Activated T-cell treated with anti-CD3 and anti-CD28 coated beads, Interleukin-2, amount 50 U/mL, for 48 hours (primary cell): ENCODE measurements around the gene ATP1A4.
"Not testable (repeated sequence)": the region's sequence is repeated elsewhere in the genome, so short reads cannot be mapped to it uniquely, and the experiment has no call there.

ENCODE experiments used
- DNase-seq, 2 experiments: peaks; one replicate each; pipeline ENCODE4 v3.0.0-alpha.2; 2020

The ATP1A4 gene

GRCh38 chr1:160124705-160125478 lies 26.5 kb upstream of the ATP1A4 start:
- no peak for DNase-seq

GRCh38 chr1:160125746-160126145 lies 25.7 kb upstream of the ATP1A4 start:
- DNase-seq, result no peak

DNA sequence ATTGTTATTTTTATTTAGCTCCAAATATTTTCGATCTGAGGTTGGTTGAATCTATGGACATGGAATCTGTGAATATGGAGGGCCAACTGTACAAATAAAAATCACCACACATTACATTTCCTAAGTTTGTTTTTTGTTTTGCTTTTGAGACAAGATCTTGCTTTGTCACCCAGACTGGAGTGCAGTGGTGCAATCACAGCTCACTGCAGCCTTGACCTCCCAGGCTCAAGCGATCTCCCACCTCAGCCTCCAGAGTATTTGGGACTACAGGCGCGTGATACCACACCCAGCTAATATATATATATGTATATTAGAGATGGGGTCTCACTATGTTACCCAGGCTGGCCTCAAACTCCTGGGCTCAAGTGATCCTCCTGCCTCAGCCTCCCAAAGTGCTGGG lies 25.1 kb upstream of the ATP1A4 start:
- DNase-seq, result not testable (repeated sequence)

DNA sequence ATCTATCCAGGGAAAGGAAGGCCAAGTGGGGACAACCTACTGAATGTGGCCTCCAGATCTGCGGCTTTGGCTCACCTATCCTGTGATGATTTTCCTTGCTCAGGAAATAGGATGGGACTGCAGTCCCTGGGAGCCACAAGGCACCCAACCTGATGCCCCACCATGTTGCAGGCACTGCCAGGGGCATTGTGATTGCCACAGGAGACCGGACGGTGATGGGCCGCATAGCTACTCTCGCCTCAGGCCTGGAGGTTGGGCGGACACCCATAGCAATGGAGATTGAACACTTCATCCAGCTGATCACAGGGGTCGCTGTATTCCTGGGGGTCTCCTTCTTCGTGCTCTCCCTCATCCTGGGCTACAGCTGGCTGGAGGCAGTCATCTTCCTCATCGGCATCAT lies 24.0 kb upstream of the ATP1A4 start:
- no peak for DNase-seq

GRCh38 chr1:160127865-160128523 lies 23.4 kb upstream of the ATP1A4 start:
- DNase-seq, result no peak

DNA sequence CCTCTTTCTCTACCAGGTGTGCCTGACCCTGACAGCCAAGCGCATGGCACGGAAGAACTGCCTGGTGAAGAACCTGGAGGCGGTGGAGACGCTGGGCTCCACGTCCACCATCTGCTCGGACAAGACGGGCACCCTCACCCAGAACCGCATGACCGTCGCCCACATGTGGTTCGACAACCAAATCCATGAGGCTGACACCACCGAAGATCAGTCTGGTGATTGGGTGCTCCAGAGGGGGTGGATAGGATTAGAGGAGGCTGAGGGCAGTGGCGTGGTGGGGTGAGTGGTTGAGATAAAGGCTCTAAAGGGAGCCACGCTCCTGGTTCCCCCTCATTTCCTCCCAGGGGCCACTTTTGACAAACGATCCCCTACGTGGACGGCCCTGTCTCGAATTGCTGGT lies 22.8 kb upstream of the ATP1A4 start:
- DNase-seq, result no peak

- DNase-seq, result no peak
These were observed 22.4 kb upstream of the ATP1A4 start for GRCh38 chr1:160129046-160129445.

- no peak for DNase-seq
These were observed 21.8 kb upstream of the ATP1A4 start for GRCh38 chr1:160129558-160129957.

- DNase-seq, result no peak
These were observed 21.4 kb upstream of the ATP1A4 start for GRCh38 chr1:160129966-160130365.

GRCh38 chr1:160130486-160130885 lies 20.9 kb upstream of the ATP1A4 start:
- no peak for DNase-seq

GRCh38 chr1:160130939-160131338 lies 20.5 kb upstream of the ATP1A4 start:
- no peak for DNase-seq

DNA sequence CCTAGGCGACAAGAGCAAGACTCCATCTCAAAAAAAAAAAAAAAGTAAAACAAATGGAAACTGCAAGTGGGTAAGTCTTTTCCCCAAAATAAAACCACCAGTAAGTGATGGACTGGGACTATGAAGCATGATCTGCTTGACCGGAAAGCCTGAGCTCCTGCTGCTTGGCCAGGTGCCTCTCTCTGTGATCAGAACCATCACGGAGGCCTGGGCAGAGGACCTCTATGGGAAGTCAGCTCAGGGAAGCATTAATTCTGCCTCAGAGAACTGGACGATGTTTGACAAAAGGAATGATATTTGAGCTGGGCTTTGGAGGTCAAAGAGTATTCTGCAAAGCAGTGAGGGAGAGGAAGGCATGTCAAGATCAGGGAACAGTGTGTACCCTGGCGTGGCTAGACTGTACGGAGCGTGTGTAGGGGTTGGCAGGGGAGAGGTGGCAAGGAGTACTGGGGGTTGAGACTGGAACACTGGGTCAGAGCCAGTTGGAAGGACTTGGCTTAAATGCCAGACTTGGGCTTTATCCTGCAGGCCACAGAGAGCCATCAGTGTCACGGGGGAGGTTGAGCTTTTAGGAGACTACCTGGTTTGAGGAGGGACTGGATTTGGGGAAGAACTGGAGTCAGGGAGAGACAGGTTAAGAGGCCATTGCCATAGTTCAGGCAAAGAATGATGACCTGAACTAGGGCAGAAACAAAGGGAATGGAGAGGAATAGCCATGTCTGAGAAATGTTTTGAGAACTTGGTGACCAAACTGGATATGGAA lies 19.4 kb upstream of the ATP1A4 start:
- no peak for DNase-seq

DNA sequence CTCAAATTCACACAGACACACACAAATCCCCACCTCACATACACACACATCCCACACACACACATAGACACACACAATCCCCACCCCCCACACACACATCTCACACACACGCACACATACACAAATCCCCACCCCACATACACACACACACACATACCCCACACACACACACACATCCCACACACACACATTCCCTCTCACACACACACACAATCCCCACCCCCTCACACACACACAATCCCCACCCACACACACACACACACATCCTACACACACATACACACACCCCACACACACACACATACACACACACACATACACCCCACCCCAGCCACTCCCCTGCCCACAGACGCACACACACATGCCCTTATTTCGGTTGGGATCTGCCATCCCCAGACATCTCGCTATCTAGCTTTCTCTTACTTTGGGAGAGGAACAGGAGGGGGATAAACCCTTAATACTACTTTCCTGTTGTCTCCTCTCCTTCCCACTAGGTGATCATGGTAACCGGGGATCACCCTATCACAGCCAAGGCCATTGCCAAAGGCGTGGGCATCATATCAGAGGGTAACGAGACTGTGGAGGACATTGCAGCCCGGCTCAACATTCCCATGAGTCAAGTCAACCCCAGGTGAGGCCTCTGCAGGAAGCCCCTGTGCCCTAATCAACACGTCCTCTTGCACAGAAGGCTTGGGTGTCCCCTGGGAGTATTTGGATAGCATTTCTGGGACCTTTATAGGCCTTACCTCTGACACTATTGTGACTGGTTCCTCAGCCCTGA lies 17.2 kb upstream of the ATP1A4 start:
- DNase-seq, result no peak

DNA sequence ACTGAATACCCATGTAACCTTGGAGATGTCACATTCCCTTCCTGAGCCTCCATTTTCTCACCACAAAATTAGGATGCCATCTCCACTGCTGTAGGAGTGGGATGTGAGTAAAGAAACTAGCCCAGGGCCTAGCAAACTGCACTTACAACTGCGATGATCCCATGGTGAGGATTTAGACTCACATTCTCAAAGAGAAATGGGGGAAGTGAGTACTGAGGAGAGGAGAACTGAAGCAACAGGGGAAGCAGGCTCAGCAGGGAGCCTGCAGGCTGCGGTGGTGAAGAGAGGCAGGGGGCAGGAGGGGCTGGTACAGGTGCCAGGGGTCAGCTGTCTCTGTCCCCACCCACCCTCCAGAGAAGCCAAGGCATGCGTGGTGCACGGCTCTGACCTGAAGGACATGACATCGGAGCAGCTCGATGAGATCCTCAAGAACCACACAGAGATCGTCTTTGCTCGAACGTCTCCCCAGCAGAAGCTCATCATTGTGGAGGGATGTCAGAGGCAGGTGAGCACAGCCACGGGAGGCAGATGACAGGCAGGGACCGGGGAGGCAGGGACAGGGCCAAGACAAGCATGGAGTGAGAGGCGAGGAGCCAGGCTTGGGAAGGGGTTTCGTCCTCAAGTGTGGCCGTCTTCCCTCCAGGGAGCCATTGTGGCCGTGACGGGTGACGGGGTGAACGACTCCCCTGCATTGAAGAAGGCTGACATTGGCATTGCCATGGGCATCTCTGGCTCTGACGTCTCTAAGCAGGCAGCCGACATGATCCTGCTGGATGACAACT lies 16.4 kb upstream of the ATP1A4 start:
- DNase-seq, result no peak

DNA sequence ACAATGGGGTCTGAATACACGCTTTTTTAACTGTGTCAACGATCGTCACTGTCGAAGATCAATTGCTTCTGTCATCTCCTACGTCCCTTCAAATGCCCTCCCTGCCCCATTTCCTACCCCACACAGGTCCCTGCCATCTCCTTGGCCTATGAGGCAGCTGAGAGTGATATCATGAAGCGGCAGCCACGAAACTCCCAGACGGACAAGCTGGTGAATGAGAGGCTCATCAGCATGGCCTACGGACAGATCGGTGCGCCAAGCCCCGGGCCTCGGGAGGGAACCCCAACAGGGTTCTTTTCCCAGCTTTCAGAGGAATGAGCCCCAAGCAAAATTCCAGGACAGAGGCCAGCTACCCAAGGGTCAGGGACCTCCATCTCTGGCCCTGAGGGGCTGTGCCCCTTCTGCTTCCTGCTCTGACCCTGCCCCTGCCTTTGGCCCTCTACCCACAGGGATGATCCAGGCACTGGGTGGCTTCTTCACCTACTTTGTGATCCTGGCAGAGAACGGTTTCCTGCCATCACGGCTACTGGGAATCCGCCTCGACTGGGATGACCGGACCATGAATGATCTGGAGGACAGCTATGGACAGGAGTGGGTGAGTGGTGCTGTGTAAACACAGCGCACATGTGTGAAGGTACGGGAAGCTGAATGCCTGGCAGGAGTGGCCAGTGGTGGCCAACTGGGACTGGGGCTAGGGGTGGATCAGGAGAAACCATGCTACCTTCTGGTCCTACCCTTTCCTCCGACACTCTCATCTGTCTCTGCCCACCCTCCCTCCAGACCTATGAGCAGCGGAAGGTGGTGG lies 15.1 kb upstream of the ATP1A4 start:
- no peak for DNase-seq

- DNase-seq, result no peak
These were observed 14.5 kb upstream of the ATP1A4 start for GRCh38 chr1:160136926-160137200.

DNA sequence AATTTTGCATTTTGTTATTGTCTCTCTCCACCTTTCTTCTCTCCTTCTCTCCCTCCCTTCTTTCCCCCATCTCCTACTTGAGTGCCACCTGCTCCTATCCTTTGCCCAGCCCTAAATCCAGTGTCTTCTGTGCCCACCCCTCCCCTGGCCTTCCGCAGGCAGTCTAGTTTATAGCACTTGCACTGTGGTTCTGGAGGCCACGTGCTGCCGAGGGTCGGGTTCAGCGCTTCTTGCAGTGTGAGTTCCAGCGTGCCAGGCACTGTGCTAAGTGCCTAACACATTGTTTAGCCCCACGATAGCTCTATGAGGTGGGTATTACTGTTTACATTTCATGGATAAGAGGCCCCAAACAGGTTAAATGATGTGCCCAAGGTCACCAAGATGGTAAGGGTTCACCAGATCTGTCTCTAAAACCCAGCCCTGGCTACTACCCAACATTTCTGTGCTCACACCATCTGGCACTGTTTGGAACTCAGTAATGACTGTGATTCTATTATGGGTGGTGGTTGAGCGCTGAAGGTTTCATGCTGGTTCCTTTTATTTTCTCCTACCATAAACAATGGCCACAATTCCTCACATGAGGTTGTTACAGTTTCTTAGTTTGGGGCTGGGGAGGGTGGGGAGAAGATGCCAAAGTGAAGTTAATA lies 14.1 kb upstream of the ATP1A4 start:
- no peak for DNase-seq

DNA sequence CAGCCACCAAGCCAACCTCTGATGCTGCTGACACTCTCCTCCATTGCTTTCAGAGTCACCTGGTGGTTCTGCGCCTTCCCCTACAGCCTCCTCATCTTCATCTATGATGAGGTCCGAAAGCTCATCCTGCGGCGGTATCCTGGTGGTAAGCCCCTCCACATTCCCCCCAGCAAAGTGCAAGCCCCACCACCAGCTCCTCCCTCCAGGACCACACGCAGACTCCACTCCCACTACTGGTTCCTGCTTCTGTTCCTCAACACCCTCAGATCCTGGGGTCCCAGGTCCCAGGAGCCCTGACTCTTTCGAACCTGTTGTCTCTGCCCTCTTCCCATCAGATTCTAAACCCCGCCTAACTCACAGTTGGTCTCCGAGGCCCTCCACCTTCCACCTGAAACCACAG lies 11.6 kb upstream of the ATP1A4 start:
- no peak for DNase-seq

GRCh38 chr1:160143695-160144094 lies 7.7 kb upstream of the ATP1A4 start:
- no peak for DNase-seq

DNA sequence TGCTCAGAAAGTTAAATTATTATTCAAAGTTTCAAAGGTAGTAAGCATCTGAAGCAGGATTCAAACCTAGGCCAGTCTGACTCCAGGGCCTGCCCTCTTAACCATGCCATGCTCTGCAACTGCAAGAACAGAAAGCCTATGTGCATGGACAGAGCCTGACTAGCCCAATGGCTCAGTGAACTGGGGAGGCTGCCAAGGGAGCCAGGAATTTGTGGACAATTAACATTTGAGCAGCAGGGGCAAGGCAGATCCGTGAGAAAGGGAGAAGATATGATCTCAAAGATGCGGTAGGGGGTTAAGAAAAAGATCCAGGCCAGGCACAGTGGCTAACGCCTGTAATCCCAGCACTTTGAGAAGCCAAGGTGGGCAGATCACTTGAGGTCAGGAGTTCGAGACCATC lies 6.5 kb upstream of the ATP1A4 start:
- no peak for DNase-seq

DNA sequence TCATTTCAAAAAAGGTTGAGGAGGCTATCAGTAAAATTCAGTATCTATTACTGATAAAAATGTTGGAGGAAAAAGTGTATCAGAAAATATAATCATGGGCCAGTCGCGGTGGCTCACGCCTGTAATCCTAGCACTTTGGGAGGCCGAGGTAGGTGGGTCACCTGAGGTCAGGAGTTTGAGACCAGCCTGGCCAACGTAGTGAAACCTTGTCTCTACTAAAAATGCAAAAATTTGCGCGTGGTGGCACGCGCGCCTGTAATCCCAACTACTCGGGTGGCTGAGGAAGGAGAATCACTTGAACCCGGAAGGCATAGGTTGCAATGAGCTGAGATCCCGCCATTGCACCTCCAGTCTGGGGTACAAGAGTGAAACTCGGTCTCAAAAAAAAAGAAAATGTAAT lies 5.3 kb upstream of the ATP1A4 start:
- no peak for DNase-seq
